Activated CD8-positive, alpha-beta T cell treated with anti-CD3 and anti-CD28 coated beads for 36 hours (primary cell): Measurements from ENCODE around the gene WDR88. TPM values are rescaled to one million over a fixed set of nuclear protein-coding genes. Genes with fewer than 3 reads are reported as not detected.
"Not testable (repeated sequence)": the region's sequence is repeated elsewhere in the genome, so short reads cannot be mapped to it uniquely, and the experiment has no call there.

Source experiments
- ATAC-seq: fragments of 200-7000 bp; cut with Tn5 transposase; one replicate; pipeline ENCODE4 v1.10.0; 2021; ENCODE audit warnings: mild to moderate bottlenecking, moderate library complexity
- CTCF ChIA-PET: fragments of 350-600 bp; sonication (Branson Sonifier 250); formaldehyde crosslinking; loops from one replicate; lab custom pipeline; 2021; ENCODE audit warnings: antibody characterized with exemption; lab: Charles Lee
- POLR2A ChIA-PET: fragments of 350-600 bp; sonication (Branson Sonifier 250); formaldehyde crosslinking; loops from one replicate; lab custom pipeline; 2021; ENCODE audit warnings: antibody characterized with exemption; lab: Charles Lee
- DNase-seq: peaks from one replicate; pipeline ENCODE4 v3.0.0-alpha.2; 2020
- H3K27ac Mint-ChIP-seq: one replicate; pipeline ENCODE4 v1.8.0; 2021; ENCODE audit warnings: mild to moderate bottlenecking, mixed read lengths
- H3K27me3 Mint-ChIP-seq: one replicate; pipeline ENCODE4 v1.8.0; 2021; ENCODE audit warnings: mixed read lengths
- H3K36me3 Mint-ChIP-seq: one replicate; pipeline ENCODE4 v1.8.0; 2021; ENCODE audit warnings: low read depth, mixed read lengths
- H3K4me1 Mint-ChIP-seq: one replicate; pipeline ENCODE4 v1.8.0; 2021; ENCODE audit warnings: low read depth, mixed read lengths
- H3K4me3 Mint-ChIP-seq: one replicate; pipeline ENCODE4 v1.8.0; 2021; ENCODE audit warnings: mild to moderate bottlenecking, moderate library complexity, mixed read lengths
- H3K9me3 Mint-ChIP-seq: one replicate; pipeline ENCODE4 v1.8.0; 2021; ENCODE audit warnings: mixed read lengths
- CTCF ChIP-seq: fragments of 200-600 bp; IDR thresholded peaks from one replicate; pipeline ENCODE4 v1.8.0; 2022; ENCODE audit warnings: antibody characterized with exemption, mild to moderate bottlenecking
- intact Hi-C: fragments of 100-400 bp; cut with micrococcal nuclease; formaldehyde crosslinking; loops from one replicate; pipeline ENCODE4 v1.10.0; 2022
- total RNA-seq, 2 experiments: library from RNA; stranded (reverse); gene quantifications; one replicate each; pipeline ENCODE4 v1.2.3, GENCODE V29; 2021

The WDR88 gene
- total RNA-seq, 2 experiments from 2014 or later, result not detected

DNA sequence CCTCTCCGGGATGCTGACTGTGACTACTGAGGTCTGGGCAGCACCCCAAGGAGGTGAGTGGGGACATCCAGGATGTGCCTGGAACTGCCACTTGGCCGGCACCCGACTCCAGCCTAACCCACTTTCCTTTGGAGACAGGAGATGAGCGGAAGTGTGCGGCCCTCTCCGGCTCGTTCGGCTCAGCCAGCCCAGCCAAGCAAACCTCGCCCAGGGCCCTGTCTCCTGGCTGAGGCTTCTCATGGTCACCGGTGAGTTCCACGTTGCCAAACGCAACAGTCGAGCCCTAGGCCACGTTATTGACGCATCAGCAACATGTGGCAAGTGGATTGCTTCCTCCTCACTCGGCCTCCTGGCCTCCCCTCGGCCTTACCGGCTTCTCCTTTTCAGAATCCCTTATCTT lies 88.2 kb downstream of the WDR88 start:
- intact Hi-C loops, result no loop called here
- no peak overlapping the region for H3K27ac Mint-ChIP-seq
- CTCF ChIA-PET, result no interaction called here
- H3K36me3 Mint-ChIP-seq, result no peaks in the 10 kb centered on the region
- no peak for ATAC-seq
- H3K4me1 Mint-ChIP-seq, result peaks cover 2% of the 10 kb centered on the region
- H3K9me3 Mint-ChIP-seq, result no peaks in the 10 kb centered on the region
- DNase-seq, result no peak
- no peak for TF ChIP-seq CTCF
- POLR2A ChIA-PET, result no interaction called here
- H3K27me3 Mint-ChIP-seq, result peaks cover 19% of the 10 kb centered on the region
- no peak overlapping the region for H3K4me3 Mint-ChIP-seq

DNA sequence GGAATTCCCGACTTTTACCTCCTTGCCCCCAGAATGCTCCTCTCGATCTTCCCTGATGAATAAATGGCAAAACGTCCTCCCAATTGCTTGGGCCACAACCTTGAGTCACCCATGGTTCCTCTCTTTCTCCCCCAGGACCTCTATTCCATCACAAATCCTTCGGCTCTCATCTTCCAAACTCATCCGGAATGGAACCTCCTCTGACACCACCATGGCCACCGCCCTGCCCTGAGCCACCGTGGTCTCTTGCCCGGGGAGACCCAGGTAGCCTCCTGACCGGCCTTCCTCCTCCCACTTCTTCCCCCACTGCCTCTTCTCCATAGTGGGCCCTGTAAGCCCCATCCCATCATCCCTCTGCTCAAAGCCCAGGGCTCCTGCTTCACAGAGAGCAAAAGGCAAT lies 88.8 kb downstream of the WDR88 start:
- H3K4me3 Mint-ChIP-seq, result no peak overlapping the region
- H3K4me1 Mint-ChIP-seq, result peaks cover 2% of the 10 kb centered on the region
- H3K27ac Mint-ChIP-seq, result no peak overlapping the region
- POLR2A ChIA-PET, result no interaction called here
- DNase-seq (no peak), ATAC-seq (no peak)
- no peak for TF ChIP-seq CTCF
- H3K9me3 Mint-ChIP-seq, result no peaks in the 10 kb centered on the region
- CTCF ChIA-PET, result interaction anchor here (1.1 kb wide), 1 partner anchor 36 kb away, joined by 3 read pairs; no protein-coding TSS in a partner anchor
- intact Hi-C loops, result no loop called here
- no peaks in the 10 kb centered on the region for H3K36me3 Mint-ChIP-seq
- peaks cover 19% of the 10 kb centered on the region for H3K27me3 Mint-ChIP-seq

DNA sequence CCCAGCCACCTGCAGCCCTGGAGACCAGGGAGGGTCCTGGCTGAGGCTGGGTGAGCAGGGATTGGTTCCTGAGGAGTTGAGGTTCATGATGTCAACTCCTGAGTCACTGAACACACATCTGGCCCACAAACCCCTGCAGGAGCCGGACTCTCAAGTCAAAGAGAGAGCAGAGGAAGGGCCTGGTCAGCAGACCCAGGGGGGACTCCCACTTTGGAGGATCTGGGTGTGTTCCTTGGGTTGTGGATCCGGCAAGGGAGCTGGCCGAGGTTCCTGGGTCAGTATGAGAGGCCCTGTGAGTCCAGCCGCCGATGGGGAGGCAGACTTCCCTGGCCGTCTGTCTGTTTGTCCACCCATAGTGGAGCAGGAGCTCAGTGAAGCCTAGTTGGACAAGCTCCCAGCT lies 89.7 kb downstream of the WDR88 start:
- Mint-ChIP-seq H3K27ac (no peak overlapping the region), H3K4me1 (peaks cover 7% of the 10 kb centered on the region), H3K4me3 (no peak overlapping the region), H3K27me3 (peaks cover 26% of the 10 kb centered on the region), H3K9me3 (no peaks in the 10 kb centered on the region), H3K36me3 (no peaks in the 10 kb centered on the region)
- ATAC-seq (no peak), DNase-seq (no peak)
- intact Hi-C loops, result no loop called here
- CTCF ChIA-PET, result interaction anchor here (1.1 kb wide), 1 partner anchor 37 kb away, joined by 3 read pairs; no protein-coding TSS in a partner anchor
- TF ChIP-seq CTCF, result no peak
- POLR2A ChIA-PET, result interaction anchor here (0.7 kb wide), 1 partner anchor 10 kb away, joined by 3 read pairs; no protein-coding TSS in a partner anchor

DNA sequence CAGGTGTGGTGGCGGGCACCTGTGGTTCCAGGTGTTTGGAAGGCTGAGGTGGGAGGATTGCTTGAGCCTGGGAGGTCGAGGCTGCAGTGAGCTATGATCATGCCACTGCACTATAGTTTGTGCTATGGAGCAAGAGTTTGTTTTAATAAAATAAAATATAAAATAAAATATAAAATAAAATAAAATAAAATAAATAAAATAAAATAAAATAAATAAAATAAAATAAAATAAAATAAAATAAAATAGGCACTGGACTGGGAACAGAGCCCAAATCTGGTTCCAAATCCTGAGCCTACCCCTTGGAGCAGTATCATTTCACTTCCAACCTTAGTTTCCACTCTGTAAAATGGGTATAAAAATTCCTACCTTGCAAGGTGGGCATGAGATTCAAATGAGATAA lies 90.3 kb downstream of the WDR88 start:
- DNase-seq, ATAC-seq, H3K4me1 Mint-ChIP-seq, H3K4me3 Mint-ChIP-seq, H3K27ac Mint-ChIP-seq, H3K36me3 Mint-ChIP-seq, CTCF ChIA-PET, intact Hi-C loops, H3K9me3 Mint-ChIP-seq: not testable (repeated sequence)
- POLR2A ChIA-PET, result interaction anchor here (0.7 kb wide), 1 partner anchor 9 kb away, joined by 3 read pairs; no protein-coding TSS in a partner anchor
- peaks cover 30% of the 10 kb centered on the region for H3K27me3 Mint-ChIP-seq

DNA sequence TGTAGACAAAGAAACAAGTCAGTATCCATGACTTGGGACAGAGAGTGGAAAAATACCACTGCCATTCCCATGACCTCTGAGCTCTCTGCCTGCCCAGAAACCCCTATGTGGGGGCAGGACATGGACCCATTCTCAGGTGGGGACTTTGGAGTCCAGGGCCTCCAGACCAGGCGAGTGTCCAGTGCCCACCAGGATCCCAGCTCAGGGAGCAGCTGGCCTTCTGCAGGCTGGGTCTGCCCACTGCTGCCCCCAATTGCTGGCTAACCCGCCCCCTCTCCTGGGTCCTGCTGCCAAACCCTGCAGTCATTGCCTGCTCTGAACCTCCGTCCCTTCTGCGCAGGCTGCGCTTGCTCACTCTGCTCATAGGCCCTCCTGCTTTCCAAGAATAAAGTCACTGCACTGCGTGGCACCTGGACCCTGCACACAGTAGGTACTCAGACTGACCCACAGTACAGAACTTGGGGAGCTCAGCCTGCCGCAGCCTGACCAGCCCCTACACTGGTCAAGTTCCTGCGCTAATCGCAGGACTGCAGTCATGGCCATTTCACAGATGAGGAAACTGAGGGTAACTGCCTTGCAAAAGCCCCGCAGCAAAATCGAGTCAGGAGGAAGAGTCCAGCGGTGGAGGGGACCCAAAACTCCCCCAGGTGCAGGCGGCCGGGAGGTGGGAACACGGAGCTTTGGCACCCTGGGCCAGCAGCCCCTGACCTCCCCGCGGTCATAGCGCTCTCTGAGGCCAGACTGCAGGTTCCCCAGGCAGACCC lies 93.0 kb downstream of the WDR88 start:
- CTCF ChIA-PET, result interaction anchor here (1.0 to 1.7 kb wide), 4 partner anchors 10 to 206 kb away, joined by 3 to 5 read pairs (median 3); no protein-coding TSS in a partner anchor
- TF ChIP-seq CTCF, result no peak
- intact Hi-C loops, result no loop called here
- Mint-ChIP-seq H3K36me3 (peaks cover 4% of the 10 kb centered on the region), H3K4me3 (no peak overlapping the region), H3K4me1 (peaks cover 7% of the 10 kb centered on the region), H3K9me3 (peaks cover 14% of the 10 kb centered on the region), H3K27ac (no peak overlapping the region), H3K27me3 (peaks cover 49% of the 10 kb centered on the region)
- POLR2A ChIA-PET, result interaction anchor here (1.3 kb wide), 1 partner anchor 190 kb away, joined by 3 read pairs; no protein-coding TSS in a partner anchor
- ATAC-seq (no peak), DNase-seq (no peak)

Other genes with a start within 250 kb of the WDR88 start
- gene CEP89, start 160.2 kb upstream of the WDR88 start, total RNA-seq, result 10 to 100 TPM; 10.3 to 12.1 TPM
- gene FAAP24, start 159.9 kb upstream of the WDR88 start, total RNA-seq, result 1 to 10 TPM; 6.7 to 8.2 TPM
- gene RHPN2, start 67.2 kb upstream of the WDR88 start, total RNA-seq, result 1 to 10 TPM; 4.9 to 5.3 TPM
- gene GPATCH1, start 50.9 kb upstream of the WDR88 start, total RNA-seq, result 1 to 10 TPM; 8.7 to 9.6 TPM
- gene LRP3, start 62.2 kb downstream of the WDR88 start, total RNA-seq, result under 1 TPM; 0.27 to 0.31 TPM
- gene SLC7A10, start 93.7 kb downstream of the WDR88 start, total RNA-seq, result not detected
- under 1 TPM; 0.34 to 0.45 TPM for gene CEBPA, start 170.4 kb downstream of the WDR88 start, total RNA-seq
- gene CEBPG, start 241.6 kb downstream of the WDR88 start, total RNA-seq, result 10 to 100 TPM; 28.3 to 30.1 TPM